HL-60/S4 treated with retinoic acid at 250 ng/mL for 4 days and 3 days (cell line): ENCODE measurements around the gene BANP.
"Not testable (repeated sequence)": the region's sequence is repeated elsewhere in the genome, so short reads cannot be mapped to it uniquely, and the experiment has no call there.

Source experiments
- in situ Hi-C: fragments of 300-500 bp; cut with MboI; formaldehyde crosslinking; loops from 2 replicates; pipeline ENCODE4 v1.7.0; 2022; ENCODE audit warnings: low sequenced_read_pairs

Gene BANP

DNA sequence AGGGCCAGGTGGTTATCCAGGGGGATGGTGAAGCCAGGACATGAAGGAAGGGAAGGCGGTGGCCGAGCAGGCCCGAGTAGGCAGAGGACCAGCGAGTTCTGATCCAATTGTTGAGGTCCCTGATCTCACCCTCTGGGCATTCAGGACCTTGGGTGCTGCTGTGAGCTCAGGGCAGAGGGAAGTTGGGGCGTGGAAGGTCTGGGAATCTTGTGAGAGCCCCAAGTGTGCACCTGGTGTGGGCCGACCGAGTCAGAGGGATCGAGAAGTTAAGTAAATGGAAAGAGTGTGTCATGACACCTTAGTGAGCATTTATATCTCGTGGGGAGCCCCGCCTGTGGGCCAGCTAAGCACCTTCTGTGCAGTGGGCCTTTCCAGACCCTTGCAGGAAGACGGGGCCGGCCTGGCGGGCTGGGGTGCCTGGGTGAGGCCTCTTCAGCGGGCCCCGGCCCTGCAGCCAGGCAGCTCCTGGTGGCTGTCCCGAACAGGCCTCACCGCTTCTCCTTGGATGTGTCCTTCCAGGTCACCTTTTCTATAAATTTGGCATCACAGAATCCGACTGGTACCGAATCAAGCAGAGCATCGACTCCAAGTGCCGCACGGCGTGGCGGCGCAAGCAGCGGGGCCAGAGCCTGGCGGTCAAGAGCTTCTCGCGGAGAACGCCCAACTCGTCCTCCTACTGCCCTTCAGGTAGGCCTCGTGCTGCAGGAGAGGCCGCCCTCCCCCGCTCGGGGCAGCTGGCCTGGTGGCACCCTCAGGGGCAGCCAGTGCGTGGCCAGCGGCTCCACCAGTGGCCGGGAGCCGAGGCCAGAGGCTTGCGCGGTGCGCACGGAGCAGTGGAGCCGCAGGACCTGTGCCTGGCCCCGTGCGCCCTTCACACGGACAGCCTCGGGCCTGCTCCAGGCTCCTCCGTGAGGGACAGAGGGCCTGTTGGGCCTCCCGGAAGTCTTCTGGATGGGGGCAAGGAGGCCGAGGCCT, 76.0 kb downstream of the BANP start:
- in situ Hi-C loops, result no loop called here

DNA sequence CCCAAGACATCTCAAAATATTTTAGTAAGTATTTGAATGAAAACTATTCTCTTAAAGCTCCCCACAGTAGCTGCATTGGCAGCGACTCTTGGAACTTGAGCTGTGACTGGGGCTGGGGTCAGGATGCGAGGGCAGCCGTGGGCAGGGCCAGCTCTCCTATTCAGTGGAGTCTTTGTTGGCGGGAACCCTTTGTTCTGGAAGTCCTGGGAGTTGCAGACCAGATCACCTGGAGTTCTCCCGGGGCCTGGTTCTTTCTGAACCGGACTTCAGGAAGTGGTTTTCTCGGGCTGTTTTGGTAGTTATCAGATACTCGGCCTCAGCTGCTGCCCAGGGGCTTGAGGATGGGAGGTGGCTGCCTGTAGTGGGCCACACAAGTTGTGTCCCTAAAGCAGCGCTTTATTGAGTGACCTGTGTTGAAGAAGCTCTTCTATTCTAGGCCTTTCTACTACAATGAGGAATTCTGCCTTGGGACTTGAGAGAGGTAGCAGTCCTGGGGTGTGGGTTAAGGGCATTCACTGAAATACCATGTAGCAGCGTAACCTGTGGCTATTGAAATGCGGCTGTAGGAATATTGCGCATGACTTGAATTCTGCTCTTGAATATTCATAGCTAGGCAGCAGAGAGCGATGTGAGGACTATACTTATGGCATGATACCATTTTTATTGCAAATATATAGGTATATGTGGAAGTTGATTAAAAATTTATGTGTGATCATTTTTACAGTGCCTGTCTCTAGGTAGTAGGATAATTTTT, 77.1 kb downstream of the BANP start:
- in situ Hi-C loops, result not testable (repeated sequence)

DNA sequence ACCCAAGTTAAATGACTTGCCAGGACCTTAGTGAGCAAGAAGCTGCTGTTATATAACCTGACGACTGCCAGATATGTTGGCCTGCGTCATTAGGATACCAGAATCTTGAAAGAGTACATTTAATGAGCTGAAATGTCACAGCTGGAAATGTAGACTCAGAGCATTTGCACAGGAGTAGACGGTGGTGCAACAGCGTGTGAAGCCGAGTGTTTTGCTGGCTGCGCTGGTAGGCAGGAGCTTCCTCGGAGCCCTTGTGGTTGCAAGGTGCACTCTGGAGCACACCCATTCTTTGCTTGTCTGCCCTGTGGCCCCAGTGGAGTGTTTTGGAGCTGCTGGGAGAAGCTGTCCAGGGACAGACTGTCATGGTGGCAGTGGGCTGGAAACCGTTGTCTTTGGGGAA, 79.3 kb downstream of the BANP start:
- in situ Hi-C loops, result no loop called here

DNA sequence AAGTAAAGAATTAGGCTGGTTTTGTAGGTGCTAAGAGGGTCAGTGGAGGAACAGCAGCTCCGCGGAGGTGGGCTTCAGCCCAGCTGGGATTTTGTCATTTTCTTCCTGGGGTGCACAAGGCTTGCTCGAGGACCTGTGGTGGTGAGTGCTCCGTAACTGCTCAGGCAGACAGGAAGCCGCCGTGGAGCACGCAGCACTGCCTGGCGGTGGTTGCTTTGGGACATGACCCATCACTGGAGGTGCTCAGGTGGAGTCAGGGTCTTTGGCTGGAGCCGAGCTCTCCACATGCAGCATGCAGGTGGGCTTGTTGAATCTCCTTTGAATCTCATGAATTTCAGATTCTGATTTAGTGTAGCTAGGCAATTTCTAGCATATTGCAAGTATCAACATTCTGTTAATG, 79.7 kb downstream of the BANP start:
- in situ Hi-C loops, result not testable (repeated sequence)

DNA sequence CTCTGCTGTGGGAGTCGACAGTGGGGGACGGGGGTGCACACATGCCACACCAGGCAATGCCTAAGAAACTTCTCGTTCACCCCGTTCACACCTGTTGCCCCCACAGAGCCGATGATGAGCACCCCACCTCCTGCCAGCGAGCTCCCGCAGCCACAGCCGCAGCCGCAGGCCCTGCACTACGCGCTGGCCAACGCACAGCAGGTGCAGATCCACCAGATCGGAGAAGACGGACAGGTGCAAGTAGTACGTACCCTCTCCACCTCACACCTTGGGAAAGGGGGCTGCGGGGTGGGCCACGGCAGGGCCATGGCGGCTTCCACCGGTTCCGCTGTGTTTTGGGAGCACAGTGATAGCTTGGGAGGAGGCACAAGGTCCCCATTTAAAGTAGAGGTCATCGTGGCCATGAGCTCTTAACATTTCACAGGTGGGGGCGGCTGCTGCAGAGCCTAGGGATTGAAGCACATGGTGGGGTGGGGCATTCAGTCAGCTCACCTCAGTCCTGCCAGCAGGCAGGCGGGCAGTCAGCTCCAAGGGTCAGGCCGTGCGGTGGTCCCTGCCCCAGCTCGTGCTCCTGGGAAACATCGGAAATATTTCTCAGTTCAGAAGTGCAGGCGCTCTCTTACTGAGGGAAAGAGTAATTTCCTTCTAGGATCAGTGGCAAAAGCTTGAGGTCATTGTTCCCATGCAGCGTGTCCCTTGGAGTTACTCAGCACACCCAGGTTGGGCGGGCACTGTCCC, 81.9 kb downstream of the BANP start:
- in situ Hi-C loops, result not testable (repeated sequence)

DNA sequence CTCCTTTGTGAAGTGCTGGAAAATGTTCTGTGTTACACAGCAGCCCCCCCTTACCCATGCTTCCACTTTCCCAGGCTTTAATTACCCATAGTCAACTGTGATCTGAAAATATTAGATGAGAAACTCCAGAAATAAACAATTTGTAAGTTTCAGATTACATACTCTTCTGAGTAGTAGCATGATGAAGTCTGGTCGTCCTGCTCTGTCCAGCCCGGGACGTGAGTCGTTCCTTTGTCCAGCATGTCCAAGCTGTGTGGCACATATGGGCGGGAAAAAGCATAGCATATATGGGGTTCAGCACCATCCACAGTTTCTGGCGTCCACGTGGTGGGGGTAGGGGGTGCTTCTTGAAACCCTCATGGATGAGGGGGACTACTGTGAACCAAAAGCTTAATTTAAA, 83.5 kb downstream of the BANP start:
- in situ Hi-C loops, result no loop called here

DNA sequence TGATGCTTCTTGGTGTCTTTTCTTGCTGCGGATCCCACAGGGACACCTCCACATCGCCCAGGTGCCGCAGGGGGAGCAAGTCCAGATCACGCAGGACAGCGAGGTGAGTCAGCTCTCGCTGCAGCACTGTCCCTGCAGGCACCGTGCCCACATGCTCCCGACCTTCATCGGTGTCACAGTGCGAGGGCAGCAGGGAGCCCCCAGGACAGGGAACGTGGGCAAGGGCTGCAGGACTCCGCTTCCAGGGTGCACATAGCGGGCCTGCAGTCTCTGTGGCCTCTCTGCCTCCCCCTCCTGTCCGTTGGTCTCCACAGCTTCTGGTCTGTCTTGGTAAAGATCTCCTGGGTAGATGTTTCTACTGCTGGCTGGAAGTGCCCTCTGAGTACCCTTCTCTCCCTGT, 84.1 kb downstream of the BANP start:
- in situ Hi-C loops, result no loop called here

DNA sequence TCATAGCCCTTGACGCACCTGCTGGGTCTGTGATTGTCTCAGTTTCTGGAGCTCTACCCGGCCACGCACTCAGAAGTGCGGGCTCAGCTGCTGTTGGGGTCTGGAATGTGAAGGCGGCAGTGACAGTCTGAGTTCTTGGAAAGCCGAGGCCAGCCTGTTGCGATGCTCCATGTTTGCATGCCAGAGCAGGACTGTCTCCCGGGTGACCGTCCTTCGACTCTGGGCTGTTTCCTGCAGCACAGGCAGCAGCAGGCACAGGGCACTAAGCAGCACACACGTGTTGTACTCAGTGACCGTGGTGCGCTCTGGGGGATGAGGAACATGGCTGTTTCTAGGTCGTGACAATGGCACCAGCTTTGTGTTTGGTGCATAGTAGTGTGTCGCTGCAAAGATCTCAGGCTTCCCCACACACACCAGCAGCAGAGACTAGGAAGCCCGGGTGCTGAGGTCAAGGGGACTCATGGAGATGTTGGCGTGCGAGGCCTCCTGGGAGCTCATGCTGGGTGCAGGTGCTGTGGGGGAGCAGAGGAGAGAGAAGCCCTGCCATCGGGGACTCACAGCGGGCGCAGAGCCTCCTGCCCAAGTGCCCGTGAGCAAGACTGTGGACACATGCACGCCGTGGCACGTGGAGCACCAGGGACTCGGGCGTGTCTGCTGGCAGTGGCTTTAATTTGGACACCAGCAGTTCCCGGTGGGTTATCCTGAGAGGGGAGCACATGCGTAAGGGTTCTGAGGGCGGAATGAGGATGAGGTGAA, 84.8 kb downstream of the BANP start:
- in situ Hi-C loops, result not testable (repeated sequence)

DNA sequence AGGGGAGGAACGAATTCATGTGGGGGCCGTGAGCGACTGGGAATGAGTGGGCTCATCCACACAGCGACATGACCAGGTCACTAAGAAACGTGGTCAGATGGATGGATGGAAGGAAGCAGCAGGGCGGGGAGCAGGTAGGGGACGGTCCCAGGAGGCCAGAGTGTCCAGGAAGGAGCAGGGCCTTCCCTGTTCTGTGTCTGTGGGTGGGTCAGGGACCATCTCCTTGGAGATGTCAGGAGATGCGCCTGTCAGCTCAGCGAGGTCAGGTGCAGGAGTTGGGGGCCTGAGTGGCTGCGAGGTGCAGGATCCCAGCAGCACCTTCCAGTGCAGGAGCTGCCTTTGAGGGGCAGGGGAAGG, 85.4 kb downstream of the BANP start:
- in situ Hi-C loops, result not testable (repeated sequence)

DNA sequence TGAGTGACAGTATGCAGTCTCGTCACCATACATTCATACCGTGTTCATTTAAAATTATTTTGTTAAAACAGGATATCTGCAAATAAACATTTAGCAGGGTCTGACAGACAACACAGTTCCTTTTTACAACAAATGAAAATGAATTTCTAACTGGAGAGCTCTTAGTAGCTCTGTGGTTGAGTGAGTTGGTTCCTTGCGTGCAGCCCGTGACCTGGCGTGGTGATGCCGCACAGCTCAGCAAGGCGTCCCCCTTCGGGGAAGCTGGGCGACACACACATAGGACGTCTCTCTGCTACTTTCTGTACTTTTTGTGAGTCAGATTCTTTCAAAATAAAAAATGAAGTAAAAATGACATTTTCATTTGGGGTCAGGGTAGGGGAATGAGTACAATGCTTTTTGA, 86.1 kb downstream of the BANP start:
- in situ Hi-C loops, result not testable (repeated sequence)

DNA sequence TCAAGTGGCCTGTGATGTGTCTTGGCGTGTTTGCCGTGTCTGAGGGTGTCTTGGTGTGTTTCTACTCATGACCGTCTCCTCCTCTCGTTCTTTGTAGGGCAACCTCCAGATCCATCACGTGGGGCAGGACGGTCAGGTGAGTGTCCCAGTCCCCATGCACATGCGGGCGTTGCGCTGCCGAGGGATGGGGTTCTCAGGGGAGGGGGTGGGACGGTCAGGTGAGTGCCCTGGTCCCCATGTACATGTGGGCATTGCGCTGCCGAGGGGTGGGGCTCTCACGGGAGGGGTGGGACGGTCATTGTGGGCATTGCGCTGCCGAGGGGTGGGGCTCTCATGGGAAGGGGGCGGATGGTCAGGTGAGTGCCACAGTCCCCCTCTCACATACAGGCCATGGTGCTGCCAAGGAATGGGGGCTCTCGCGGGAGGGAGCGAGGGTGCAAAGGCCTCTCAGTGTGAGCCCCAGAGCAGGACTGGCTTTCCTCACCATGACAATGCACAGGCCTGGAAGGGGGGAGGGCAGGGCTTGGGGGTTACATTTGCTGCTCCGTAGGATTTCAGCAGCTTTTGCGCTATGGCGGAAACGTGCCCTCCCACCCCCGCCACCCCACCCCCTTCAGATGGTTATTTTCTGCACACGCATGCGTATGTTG, 86.8 kb downstream of the BANP start:
- in situ Hi-C loops, result not testable (repeated sequence)

DNA sequence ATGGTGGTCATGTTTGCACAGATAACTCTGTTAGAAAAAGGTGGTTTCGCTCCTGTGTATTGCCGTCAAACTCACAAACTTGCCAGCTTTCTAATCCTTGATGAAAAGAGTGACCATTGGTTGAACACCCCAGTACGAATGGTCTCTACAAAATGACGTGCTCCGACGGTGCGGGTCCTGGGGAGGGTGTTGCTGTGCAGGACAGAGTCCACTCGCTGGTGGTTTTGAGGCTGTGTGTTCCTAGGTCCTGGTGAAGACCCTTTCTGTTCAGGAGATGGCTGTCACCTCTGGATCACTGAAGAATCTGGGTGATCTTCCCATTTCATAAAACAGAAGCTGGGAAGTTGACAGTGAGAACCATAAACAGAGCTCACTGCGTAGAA, 87.3 kb downstream of the BANP start:
- in situ Hi-C loops, result not testable (repeated sequence)

DNA sequence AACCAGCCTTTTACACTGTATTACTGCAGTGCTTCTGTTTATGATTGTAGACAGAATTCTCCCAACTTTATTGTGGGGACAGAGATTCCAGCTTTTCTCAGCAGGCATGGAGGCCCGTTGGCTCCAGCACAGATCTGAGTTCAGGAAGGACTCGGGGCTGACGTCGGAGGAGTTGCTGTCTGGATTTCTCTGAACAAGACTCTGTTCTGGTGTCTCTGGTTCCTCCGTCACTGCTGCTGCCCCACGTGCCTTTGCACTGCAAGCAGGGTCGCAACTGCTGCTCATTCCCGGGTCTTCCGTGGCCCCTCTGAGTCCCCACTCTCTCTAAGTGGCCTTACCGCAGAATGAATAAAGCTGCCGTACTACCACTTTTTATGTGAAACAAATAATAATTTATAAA, 88.4 kb downstream of the BANP start:
- in situ Hi-C loops, result no loop called here

DNA sequence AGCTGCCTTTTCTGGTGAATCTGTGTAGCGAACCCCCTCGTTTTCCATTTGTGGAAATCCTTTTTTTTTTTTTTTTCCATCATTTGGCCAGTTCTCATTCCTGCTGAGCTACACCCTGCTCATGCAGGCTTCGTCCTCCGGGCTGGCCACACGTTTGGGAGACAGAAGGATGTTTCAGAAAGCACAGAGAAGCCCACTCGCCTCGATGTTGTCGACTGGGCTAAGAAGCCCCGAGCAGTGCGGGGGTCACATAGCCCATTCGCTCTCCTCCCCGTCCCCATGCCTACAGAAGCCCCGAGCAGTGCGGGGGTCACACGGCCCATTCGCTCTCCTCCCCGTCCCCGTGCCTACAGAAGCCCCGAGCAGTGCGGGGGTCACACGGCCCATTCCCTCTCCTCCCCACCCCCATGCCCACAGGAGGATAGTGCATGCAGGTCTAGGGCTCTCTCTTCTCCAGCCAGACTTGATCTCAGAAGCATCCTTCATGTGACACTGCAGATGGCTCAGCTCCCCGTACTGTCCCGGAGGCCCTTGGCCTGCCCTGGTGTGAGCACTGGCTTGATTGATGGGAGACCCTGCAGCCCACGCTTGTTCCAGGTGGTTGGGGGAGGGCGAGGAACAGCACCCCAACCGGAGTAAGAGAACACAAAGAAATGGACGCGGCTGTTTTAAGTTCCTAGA, 89.1 kb downstream of the BANP start:
- in situ Hi-C loops, result not testable (repeated sequence)

DNA sequence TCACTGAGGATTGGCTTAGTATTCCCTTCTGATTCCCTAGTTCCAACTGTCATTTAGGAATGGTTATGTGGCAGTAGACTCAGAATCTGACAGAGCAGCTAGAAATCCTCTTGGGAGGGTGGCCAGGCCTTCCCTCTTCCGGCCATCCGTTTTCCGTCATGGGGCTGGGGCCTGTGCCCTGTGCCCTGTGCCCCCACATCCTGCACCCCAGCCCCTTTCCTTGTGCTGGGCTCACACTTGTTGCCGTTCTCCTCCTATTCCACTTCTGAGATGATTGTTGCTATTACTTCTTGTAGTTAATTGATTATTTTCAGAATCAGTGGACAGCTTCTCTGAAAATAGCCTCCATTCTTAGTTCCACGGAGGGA, 89.6 kb downstream of the BANP start:
- in situ Hi-C loops, result not testable (repeated sequence)

DNA sequence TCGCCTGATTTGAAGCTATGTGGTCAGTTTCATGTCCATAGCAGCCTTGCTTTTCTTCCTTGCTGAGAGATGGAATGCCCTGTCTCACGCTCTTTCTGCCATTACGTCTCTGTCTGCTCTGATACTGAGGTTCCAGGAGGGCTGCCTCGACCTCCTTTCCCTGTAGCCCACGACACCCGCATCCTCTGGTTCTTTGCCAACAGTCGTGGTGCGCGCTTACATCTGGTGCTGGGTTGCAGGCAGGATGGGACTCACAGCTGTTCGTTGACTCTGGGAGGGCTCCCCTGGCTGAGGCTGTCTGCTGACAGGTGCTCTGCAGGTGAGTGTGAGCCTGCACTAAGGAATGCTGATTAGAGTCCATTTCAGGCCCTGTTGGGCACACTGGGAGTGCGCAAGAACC, 90.3 kb downstream of the BANP start:
- in situ Hi-C loops, result not testable (repeated sequence)

DNA sequence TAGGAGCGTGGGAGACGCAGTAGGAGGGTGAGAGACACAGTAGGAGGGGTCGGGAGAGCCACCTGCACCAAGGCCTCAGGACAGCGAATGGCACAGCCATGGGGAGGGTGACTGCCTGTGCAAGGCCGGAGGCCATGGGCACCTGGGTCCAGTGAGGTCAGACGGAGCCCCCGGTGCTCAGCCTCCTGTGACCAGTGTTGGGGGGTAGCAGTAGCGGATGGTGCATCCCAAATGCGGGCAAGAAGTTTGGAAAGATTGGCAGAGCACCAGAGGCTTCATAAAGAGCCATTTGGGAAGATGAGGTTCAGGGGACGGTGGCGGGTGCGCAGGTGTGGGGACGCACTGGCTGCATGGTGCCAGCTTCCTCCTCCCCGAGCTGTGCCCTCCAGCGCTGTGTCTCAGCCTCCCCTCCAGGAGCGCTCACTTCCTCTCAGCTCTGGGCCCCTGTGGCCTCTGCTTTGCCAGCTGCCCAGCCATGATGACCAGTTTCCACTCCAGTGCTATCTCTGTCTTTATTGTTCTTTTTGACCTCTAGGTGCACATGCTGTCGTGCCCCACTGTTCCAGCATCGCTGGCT, 90.8 kb downstream of the BANP start:
- in situ Hi-C loops, result not testable (repeated sequence)

DNA sequence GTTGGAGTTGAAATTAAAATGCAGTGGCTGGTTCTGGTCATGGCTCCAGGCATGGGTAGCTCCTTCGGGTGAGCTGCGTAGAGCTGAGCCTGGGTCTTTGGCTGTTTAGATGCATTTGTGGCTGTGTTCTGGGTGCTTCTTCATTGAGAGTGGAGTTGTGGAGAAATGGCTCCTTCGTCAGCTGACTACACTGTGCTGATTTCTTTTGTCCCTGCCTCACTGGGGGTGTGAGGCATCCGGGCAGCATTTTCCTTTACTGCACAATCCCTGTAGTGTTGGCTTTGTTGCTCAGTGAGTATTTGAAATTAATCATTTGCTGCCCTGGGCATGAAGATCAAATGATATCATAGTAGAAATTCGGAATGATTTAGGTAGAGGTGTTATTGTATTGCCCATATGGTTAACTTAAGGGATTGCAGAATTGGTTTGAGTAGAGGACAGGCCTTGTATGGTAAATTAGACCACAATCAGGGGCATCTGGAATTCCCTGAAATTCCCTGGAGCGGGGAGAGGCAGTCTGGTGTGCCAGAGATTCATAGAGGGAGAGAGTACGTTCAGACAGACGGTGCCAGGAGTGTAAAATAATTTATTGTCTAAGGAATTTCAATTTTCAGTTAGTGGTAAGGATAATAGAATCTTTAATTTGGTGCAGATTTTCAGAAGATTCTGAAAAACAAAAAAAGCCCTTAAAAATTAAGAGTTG, 92.1 kb downstream of the BANP start:
- in situ Hi-C loops, result not testable (repeated sequence)

DNA sequence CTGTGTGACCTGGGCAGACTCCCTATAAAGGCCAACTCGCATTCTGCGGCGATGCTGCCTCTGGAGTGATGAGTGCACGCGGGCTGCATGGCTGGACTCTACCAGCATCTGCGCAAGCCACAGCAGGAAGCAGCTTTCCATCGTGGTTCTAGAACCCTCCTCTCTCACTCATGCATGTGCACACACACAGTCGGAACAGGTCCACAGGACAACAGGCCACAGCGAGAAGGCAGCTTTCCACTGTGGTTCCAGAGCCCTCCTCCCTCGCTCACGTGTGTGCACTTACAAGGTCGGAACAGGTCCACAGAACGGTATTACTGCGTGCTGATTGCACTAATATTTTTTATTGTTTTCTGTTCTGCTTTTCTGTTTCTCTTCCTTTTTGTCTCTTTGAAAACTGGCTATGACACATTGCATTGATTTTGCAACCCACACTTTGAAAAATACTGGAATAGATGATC, 92.9 kb downstream of the BANP start:
- in situ Hi-C loops, result not testable (repeated sequence)
